ENCODE data around the gene CASS4. TPM values are rescaled to one million over a fixed set of nuclear protein-coding genes. Genes with fewer than 3 reads are reported as not detected.

CASS4 gene
- total RNA-seq, 2 donors from 2014 or later = 0.59 to 1.2 TPM

- Histone ChIP-seq H3K4me1 (replicated peaks) (peaks cover 9% of the 10 kb centered on the region), H3K27me3 (replicated peaks; ENCODE audit: insufficient read depth) (no peaks in the 10 kb centered on the region), H3K27ac (peak overlapping the region; percentile 75 to 84), H3K9me3 (no peaks in the 10 kb centered on the region), H3K36me3 (no peaks in the 10 kb centered on the region), H3K4me3 (peak overlapping the region; percentile 79 to 82)
- no peak for TF ChIP-seq POLR2A (IDR thresholded peaks at IDR 0.05)
- no peak for TF ChIP-seq POLR2AphosphoS5 (IDR thresholded peaks at IDR 0.05)
- TF ChIP-seq CTCF (IDR thresholded peaks at IDR 0.05) = no peak
- 3% methylated on average over 7 of the region's 7 CpGs for WGBS
- intact Hi-C loops (cut with DNase I) = loop anchor here (2.0 kb wide), 1 partner anchor 75 kb away; the partner anchor contains the start of genes AURKA and CSTF1
- no peak for DNase-seq (ENCODE audit: low spot score)
Measured at GRCh38 chr20:56467968-56468315, 55.9 kb downstream of the CASS4 start.

- peak in 1 of 4 experiments; percentile 35 for TF ChIP-seq CTCF (IDR thresholded peaks at IDR 0.05)
- TF ChIP-seq POLR2A (IDR thresholded peaks at IDR 0.05) = peak; percentile 46
- peak; percentile 97 for TF ChIP-seq POLR2AphosphoS5 (IDR thresholded peaks at IDR 0.05)
- under 1% methylated on average over 55 of the region's 55 CpGs for WGBS
- Histone ChIP-seq H3K27ac (peak within 1 kb of the TSS; percentile 75 to 84), H3K4me1 (replicated peaks) (peaks cover 9% of the 10 kb centered on the region), H3K9me3 (no peaks in the 10 kb centered on the region), H3K36me3 (no peaks in the 10 kb centered on the region), H3K27me3 (replicated peaks; ENCODE audit: insufficient read depth) (no peaks in the 10 kb centered on the region), H3K4me3 (peak within 1 kb of the TSS; percentile 79 to 82)
- intact Hi-C loops (cut with DNase I) = loop anchor here (2.0 kb wide), 1 partner anchor 76 kb away; the partner anchor contains the start of genes AURKA and CSTF1
- peak; percentile 83 for DNase-seq (ENCODE audit: low spot score)
Measured at GRCh38 chr20:56468316-56469076, 56.4 kb downstream of the CASS4 start, which contains the start of gene RTF2. Gene RTF2 (plus strand): TSS chr20:56468627. CDS start chr20:56468698, 71 bp downstream.

GRCh38 chr20:56469077-56469449 is 57.0 kb downstream of the CASS4 start:
- 28% methylated on average over 8 of the region's 8 CpGs for WGBS
- Histone ChIP-seq H3K4me1 (replicated peaks) (peaks cover 9% of the 10 kb centered on the region), H3K9me3 (no peaks in the 10 kb centered on the region), H3K27ac (peak overlapping the region; percentile 75 to 84), H3K36me3 (no peaks in the 10 kb centered on the region), H3K27me3 (replicated peaks; ENCODE audit: insufficient read depth) (no peaks in the 10 kb centered on the region), H3K4me3 (peak overlapping the region; percentile 79 to 82)
- TF ChIP-seq POLR2A (IDR thresholded peaks at IDR 0.05) = no peak
- no peak for TF ChIP-seq CTCF (IDR thresholded peaks at IDR 0.05)
- no peak for TF ChIP-seq POLR2AphosphoS5 (IDR thresholded peaks at IDR 0.05)
- intact Hi-C loops (cut with DNase I) = loop anchor here (2.0 kb wide), 1 partner anchor 76 kb away; the partner anchor contains the start of genes AURKA and CSTF1
- DNase-seq (ENCODE audit: low spot score) = no peak

- Histone ChIP-seq H3K27ac (no peak overlapping the region), H3K36me3 (peaks cover 0 to 3% of the 10 kb centered on the region in 2 donors), H3K4me1 (replicated peaks) (no peaks in the 10 kb centered on the region), H3K4me3 (no peak overlapping the region), H3K27me3 (replicated peaks; ENCODE audit: insufficient read depth) (no peaks in the 10 kb centered on the region), H3K9me3 (no peaks in the 10 kb centered on the region)
- DNase-seq (ENCODE audit: low spot score) = no peak
- WGBS = 78% methylated on average over 7 of the region's 7 CpGs
- intact Hi-C loops (cut with DNase I) = no loop called here
- TF ChIP-seq POLR2A (IDR thresholded peaks at IDR 0.05) = no peak
- TF ChIP-seq POLR2AphosphoS5 (IDR thresholded peaks at IDR 0.05) = no peak
- TF ChIP-seq CTCF (IDR thresholded peaks at IDR 0.05) = no peak
Measured at GRCh38 chr20:56483970-56484369, 71.9 kb downstream of the CASS4 start.

GRCh38 chr20:56487216-56487615 is 75.2 kb downstream of the CASS4 start:
- no peak overlapping the region for H3K27ac ChIP-seq
- WGBS = 80% methylated on average over 11 of the region's 11 CpGs
- intact Hi-C loops (cut with DNase I) = no loop called here
- H3K36me3 ChIP-seq = no peaks in the 10 kb centered on the region
- no peak for TF ChIP-seq CTCF (IDR thresholded peaks at IDR 0.05)
- no peak for TF ChIP-seq POLR2AphosphoS5 (IDR thresholded peaks at IDR 0.05)
- TF ChIP-seq POLR2A (IDR thresholded peaks at IDR 0.05) = no peak
- H3K9me3 ChIP-seq = no peaks in the 10 kb centered on the region
- no peaks in the 10 kb centered on the region for H3K27me3 ChIP-seq (replicated peaks; ENCODE audit: insufficient read depth)
- H3K4me1 ChIP-seq (replicated peaks) = no peaks in the 10 kb centered on the region
- no peak for DNase-seq (ENCODE audit: low spot score)
- no peak overlapping the region for H3K4me3 ChIP-seq
